OCI-LY3 (cell line): ENCODE results near the gene SMIM41.

Experiments used
- CTCF ChIP-seq: fragments of 200-600, 300-600 bp; sonication (generic); IDR thresholded peaks from 2 replicates; pipeline ENCODE4 v1.5.1; 2014; ENCODE audit warnings: antibody characterized with exemption, low read length, low read depth
- EZH2phosphoT487 ChIP-seq: fragments of 200-600 bp; shearing (Covaris generic); IDR thresholded peaks from 2 replicates; pipeline ENCODE4 v1.6.1; 2018; ENCODE audit warnings: antibody characterized with exemption, mixed run types, low read depth

- TF ChIP-seq CTCF (no peak), EZH2phosphoT487 (no peak)
Measured at GRCh38 chr12:52081263-52081733, 1.8 kb downstream of the SMIM41 start.
